Cardiac ventricle fibroblast (primary cell): ENCODE data around the gene ARHGAP19. TPM values are rescaled to one million over a fixed set of nuclear protein-coding genes. Genes with fewer than 3 reads are reported as not detected.

Experiments
- total RNA-seq: library from RNA; depleted of rRNA; stranded (reverse); fragments of >200 nt; gene quantifications from 2 replicates; pipeline ENCODE4 v1.2.3, GENCODE V29; 2015

The ARHGAP19 gene
- 6.4 and 6.6 TPM in 2 replicates for total RNA-seq

GRCh38 chr10:97292097-97292861 lies at the start of gene ARHGAP19:
Gene ARHGAP19 (minus strand): TSS chr10:97292637. CDS start chr10:97292627, 10 bp downstream.

DNA sequence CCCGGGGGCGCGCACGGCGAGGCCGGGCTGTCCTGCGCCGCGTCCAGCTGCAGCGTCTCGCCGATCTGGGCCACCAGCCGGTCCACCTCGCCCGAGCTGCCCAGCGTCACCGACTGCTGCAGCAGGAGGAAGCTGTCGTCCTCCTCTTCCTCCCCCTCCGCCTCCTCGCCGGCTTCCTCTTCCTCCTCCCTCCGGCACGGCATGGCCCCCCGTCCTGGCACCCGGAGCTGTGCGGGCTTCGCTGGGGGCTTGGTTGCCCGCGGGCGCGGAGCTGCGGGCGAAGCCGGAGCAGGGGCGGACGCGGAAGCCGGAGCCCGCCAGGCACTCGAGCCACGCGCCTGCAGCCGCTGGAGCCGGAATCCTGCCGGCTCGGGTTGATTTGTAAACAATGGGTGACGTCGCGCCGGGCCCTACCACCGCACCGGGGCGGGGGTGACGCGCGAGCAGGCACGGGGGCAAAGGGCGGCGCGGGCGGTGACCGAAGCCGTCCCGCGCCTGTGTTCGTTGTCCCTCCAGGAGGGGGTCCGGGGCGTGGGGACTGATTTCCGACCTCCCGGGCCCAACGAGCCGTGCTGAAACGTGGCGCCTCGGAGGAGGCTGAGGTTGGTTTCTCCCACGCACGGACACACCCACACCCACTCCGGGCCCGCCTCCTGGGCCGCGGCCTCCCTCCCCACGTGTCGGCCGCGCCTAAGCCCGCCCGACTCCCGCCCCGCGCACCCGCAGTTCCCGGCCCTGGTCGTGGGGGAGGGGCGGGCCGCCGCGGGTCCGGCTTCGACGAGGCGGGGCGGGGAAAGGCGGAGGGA lies 42.1 kb upstream of the ARHGAP19 start, which contains the start of gene FRAT2:
Gene FRAT2 (minus strand): TSS at position 360 of the 806 bp plus-strand sequence. CDS start 157 bp downstream, at position 203.

DNA sequence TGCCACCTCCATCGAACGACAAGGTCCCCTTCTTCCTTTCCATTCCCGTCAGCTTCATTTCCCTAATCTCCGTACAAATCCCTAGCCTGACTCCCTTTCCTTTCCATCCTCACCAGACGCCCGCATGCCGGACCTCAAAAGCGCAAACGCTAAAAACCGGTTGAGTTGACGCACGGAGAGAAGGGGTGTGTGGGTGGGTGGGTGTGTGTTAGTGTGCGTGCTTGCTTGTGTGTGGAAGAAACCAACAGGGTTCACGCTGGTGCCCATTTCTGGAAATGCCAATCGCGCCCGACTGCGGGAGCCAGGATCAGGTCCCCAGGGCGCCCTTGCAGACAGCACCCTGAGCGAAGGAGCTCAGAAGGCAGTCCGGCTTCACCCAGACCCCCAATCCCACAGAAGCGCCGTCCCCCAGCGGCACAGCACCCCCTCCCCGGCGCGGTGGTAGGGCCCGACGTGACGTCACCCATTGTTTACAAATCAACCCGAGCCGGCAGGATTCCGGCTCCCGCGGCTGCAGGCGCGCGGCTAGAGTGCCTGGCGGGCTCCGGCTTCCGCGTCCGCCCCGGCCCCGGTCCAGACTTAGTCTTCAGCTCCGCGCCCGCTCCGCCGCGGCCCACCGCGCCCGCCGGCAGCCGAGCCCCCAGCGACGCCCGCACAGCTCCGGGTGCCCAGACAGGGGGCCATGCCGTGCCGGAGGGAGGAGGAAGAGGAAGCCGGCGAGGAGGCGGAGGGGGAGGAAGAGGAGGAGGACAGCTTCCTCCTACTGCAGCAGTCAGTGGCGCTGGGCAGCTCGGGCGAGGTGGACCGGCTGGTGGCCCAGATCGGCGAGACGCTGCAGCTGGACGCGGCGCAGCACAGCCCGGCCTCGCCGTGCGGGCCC lies 26.6 kb upstream of the ARHGAP19 start, which contains the start of gene FRAT1:
Gene FRAT1 (plus strand): TSS at position 500 of the 880 bp plus-strand sequence. CDS start 183 bp downstream, at position 683.

DNA sequence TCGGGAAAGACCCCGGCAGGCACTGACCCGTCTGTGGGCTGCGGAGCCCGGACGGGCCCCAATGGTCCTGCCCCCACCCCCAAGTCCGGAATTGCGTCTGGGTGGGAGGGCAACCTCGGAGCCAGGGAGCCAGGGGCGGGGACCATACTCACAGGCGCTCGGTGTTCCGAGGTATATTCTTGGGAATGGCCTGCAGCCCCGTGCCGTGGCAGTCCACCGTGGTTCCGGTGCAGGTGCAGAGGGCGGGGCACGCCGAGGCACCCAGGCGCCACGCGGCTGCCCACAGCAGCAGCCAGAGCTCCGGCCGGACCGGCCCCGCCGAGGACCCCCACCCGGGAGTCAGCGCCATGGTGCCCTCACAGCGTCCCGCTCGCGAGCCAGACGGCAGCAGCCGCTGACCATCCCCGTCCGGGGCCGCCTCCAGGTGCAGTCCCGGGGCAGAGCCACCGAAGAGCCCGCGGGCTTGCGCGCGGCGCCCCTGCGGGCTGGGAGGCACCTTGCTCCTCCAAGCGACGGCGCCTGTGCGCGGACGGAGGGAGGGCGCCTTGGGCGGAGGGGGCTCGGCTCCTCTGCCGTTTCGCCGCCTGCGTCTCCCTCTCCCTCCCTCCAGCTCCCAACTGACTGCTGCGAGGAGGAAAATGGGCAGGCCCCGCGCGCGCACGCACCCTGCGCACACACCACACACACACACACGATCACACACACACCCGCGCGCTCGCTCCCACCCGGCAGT lies 106.9 kb downstream of the ARHGAP19 start, which contains the start of gene SLIT1:
Gene SLIT1 (minus strand): TSS at position 634 of the 733 bp plus-strand sequence. CDS start 285 bp downstream, at position 349.

Other genes starting within 250 kb of the ARHGAP19 start
- gene SLIT1, start 106.7 kb downstream of the ARHGAP19 start, total RNA-seq: not detected in 2 replicates
- gene FRAT1, start 26.6 kb upstream of the ARHGAP19 start, total RNA-seq: 1.8 and 4.5 TPM in 2 replicates
- 2.9 and 5.9 TPM in 2 replicates for gene FRAT2, start 42.1 kb upstream of the ARHGAP19 start, total RNA-seq
- gene RRP12, start 108.7 kb upstream of the ARHGAP19 start, total RNA-seq: 13.1 and 23.2 TPM in 2 replicates
- gene PGAM1, start 133.6 kb upstream of the ARHGAP19 start, total RNA-seq: 296 and 398 TPM in 2 replicates
- 21.7 and 22.3 TPM in 2 replicates for gene EXOSC1, start 153.4 kb upstream of the ARHGAP19 start, total RNA-seq
- gene ZDHHC16, start 153.5 kb upstream of the ARHGAP19 start, total RNA-seq: 20.1 and 24.5 TPM in 2 replicates
- 96.3 and 108 TPM in 2 replicates for gene MMS19, start 205.8 kb upstream of the ARHGAP19 start, total RNA-seq
- gene UBTD1, start 206.3 kb upstream of the ARHGAP19 start, total RNA-seq: 48.3 and 48.9 TPM in 2 replicates